C4-2B (cell line): ENCODE measurements around the gene CD80.
A peak's percentile ranks its signal among the peaks of the same experiment; 100 is the strongest.

Source experiments
- H3K27ac ChIP-seq: fragments of 450-650 bp; 2 replicates; pipeline ENCODE4 v1.5.1; 2017
- ZFX ChIP-seq: fragments of 450-650 bp; IDR thresholded peaks from 2 replicates; pipeline ENCODE4 v1.6.1; 2017
- TF ChIP-seq, protein P1 (sequence below): fragments of 450-650 bp; conservative IDR thresholded peaks from 2 replicates; pipeline ENCODE4 v1.5.1; 2017; ENCODE audit warnings: mild to moderate bottlenecking

The CD80 gene, protein sequence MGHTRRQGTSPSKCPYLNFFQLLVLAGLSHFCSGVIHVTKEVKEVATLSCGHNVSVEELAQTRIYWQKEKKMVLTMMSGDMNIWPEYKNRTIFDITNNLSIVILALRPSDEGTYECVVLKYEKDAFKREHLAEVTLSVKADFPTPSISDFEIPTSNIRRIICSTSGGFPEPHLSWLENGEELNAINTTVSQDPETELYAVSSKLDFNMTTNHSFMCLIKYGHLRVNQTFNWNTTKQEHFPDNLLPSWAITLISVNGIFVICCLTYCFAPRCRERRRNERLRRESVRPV

DNA sequence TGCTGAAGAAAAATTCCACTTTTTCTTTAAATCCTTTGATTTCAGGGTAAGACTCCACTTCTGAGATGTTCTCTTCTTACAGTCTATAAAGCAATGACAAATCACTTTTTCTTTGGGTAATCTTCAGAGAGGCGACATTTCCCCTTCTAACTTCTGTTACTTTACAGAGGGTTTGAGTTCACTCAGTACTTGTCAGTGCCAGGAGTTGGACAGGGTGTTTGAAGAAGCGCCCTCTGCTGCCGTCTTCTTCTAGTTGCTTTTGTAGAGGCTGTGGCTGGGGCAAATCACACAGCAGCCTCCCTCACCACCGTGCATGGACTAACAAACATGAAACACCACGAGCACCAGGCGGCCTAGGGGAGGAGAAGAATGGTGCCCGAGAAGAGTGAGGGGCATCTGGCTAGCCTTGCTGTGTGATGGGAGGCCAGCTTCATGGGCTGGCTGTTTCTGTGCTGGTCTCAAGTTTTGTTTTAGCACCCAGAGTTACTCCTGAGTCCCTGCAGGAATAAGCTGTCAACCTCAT is at the start of gene CD80:
Gene CD80 (minus strand): TSS at position 174 of the 523 bp plus-strand sequence. CDS start 1,886 bp downstream, outside the sequence.
- no peak within 1 kb of the TSS for H3K27ac ChIP-seq
- TF ChIP-seq, protein P1, sequence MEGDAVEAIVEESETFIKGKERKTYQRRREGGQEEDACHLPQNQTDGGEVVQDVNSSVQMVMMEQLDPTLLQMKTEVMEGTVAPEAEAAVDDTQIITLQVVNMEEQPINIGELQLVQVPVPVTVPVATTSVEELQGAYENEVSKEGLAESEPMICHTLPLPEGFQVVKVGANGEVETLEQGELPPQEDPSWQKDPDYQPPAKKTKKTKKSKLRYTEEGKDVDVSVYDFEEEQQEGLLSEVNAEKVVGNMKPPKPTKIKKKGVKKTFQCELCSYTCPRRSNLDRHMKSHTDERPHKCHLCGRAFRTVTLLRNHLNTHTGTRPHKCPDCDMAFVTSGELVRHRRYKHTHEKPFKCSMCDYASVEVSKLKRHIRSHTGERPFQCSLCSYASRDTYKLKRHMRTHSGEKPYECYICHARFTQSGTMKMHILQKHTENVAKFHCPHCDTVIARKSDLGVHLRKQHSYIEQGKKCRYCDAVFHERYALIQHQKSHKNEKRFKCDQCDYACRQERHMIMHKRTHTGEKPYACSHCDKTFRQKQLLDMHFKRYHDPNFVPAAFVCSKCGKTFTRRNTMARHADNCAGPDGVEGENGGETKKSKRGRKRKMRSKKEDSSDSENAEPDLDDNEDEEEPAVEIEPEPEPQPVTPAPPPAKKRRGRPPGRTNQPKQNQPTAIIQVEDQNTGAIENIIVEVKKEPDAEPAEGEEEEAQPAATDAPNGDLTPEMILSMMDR = peak; percentile 84
- no peak for TF ChIP-seq ZFX

DNA sequence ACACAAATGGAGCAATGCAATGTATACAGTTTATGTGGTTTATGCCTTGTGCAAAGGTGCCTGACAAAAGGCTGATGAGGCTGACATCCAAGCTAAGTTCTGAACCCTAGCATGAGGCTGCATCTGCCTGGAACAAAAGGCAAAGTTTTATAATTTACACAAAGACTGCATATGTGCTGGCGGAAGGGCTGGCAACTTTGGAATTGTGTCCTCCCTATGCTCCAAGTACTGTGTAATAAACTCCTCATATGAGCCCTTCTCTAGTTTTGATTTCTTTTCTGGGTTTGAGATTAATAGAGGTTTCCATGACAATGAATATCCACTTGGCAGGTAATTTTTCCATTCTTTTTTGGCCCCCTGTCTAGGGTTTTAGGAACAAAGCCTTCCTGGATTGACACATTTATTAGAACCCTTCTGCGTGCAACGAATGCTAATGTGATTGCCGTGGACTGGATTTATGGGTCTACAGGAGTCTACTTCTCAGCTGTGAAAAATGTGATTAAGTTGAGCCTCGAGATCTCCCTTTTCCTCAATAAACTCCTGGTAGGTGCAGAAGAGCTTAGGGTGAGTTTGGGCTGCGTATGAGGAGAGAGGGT is 49.1 kb upstream of the CD80 start:
- H3K27ac ChIP-seq = no peak overlapping the region
- TF ChIP-seq ZFX = no peak
- TF ChIP-seq, protein P1 = no peak

DNA sequence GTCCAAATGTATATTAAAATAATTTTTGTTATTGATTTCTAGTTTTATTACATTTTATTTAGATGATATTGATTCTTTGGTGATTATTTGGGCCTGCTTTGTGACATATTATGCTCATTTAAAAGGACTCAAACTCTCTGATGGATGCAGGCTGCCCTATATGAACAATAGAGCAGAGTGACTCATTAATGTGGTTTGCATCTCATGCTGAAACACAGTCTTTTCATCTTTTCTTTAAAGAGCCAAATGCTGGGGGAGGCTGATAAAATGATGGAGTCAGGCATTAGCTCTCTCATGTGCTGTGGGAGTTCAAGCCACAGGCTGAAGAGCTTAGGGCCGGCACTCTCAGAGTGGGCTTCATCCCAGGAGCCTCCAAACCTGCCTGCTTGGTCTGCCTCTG is 45.5 kb upstream of the CD80 start:
- no peak overlapping the region for H3K27ac ChIP-seq
- TF ChIP-seq, protein P1 = no peak
- no peak for TF ChIP-seq ZFX

DNA sequence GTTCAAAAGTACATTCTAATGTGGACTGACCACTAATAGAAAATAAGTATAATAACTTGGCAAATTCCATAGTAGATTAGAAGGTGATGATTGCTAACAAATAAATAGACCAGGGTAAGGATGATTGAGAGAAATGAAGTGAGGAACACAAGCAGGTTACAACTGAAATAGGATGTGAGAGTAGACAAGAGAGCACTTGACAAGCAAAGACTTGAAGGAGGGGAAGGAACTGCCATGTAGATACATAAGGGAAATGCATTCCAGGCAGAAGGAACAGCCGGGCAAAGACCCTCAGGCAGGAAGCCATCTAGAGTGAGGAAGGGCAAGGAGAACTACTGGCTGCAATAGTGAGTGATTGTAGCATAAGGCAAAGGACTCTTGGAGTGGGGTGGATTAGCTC is 43.3 kb upstream of the CD80 start:
- TF ChIP-seq ZFX = no peak
- TF ChIP-seq, protein P1 = no peak

DNA sequence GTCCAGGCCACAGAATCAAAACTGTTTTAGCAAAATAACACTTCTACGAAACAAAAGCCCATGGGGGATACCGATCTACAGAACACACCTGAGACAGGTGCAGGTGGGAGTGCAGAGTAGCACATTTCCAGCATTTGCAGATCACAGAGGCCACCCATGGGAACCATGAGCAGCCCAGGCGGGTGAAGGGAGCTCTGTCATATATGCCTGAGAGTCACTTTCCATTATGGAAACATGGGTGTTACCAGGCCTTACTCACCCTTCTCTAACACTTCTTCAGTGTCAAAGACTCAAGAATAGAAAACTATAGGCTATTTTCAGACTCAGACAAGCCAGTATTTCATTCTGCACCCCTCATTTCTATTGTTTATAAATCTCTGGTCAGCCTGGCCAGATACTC is 41.7 kb upstream of the CD80 start:
- H3K27ac ChIP-seq = peak overlapping the region; percentile 1; the same call in 1 of the 2 replicates
- TF ChIP-seq, protein P1 = no peak
- no peak for TF ChIP-seq ZFX

More for the DNA sequence above, 43.3 kb upstream of the CD80 start:
- H3K27ac ChIP-seq = peak overlapping the region; percentile 77; the same call in 1 of the 2 replicates

DNA sequence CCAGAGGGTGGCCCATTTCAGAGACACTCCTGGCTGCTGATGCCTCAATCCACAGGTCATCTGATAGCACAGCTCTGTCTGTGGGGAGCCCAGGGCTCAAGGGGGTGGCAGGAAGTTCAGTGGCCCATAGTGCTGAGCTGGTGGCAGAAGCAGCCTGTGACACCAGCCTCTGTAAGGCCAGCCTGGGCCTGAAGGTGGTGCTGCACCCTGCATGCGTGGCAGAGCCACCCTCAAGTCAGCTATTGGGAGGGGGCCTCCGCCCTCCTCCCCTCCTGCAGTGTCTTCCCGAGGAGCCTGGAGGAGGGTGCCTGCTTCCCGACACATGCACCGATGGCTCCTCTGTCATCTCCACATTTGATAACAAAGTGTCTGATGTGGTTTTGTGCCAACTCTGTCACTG is 41.3 kb upstream of the CD80 start:
- H3K27ac ChIP-seq = peak overlapping the region; percentile 1; the same call in 1 of the 2 replicates
- no peak for TF ChIP-seq ZFX
- TF ChIP-seq, protein P1 = no peak

DNA sequence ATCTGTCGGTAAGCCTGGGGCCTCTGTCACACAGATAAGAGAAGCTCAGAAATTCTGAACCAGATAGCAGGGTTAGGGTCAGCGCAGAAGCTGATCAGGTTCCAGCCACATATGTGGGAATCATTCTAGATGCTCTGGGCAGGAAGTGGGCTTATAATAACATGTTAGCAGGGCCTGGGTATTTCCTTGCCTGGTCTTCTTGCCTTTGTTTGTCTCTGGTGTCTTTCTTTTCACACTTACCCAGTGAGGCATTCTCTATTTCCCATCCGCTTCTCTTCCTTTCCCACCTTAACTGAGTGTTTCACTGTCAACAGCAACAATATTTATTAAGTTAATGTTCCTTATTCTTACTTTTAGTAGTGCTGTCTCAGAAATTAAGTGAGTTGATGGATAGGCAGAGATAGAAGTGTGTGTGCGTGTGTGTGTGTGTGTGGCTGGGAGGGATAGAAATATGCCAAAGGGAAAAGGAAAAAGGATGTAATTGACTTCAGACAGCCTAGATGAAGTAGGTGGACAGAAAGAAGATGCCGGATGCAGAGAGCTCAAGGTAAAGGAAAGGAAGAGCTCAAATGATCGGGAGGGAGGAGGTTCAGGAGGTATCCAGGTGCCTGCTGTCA is 40.3 kb upstream of the CD80 start:
- H3K27ac ChIP-seq = no peak overlapping the region
- TF ChIP-seq ZFX = no peak
- TF ChIP-seq, protein P1 = no peak
